OCI-LY7 (cell line): ENCODE data around the gene SPSB1.

Source experiments
- EZH2phosphoT487 ChIP-seq: fragments of 200-600 bp; sonication (generic); IDR thresholded peaks from 2 replicates; pipeline ENCODE4 v1.6.1; 2018; ENCODE audit warnings: low read depth, borderline replicate concordance, mild to moderate bottlenecking, mixed run types, antibody characterized with exemption, low read length, moderate library complexity, mixed read lengths
- TF ChIP-seq, protein P1 (sequence below): fragments of 200-600 bp; sonication (generic); conservative IDR thresholded peaks from 2 replicates; pipeline ENCODE4 v1.5.1; 2014; ENCODE audit warnings: mild to moderate bottlenecking, antibody characterized with exemption, low read length, moderate library complexity, mixed read lengths

DNA sequence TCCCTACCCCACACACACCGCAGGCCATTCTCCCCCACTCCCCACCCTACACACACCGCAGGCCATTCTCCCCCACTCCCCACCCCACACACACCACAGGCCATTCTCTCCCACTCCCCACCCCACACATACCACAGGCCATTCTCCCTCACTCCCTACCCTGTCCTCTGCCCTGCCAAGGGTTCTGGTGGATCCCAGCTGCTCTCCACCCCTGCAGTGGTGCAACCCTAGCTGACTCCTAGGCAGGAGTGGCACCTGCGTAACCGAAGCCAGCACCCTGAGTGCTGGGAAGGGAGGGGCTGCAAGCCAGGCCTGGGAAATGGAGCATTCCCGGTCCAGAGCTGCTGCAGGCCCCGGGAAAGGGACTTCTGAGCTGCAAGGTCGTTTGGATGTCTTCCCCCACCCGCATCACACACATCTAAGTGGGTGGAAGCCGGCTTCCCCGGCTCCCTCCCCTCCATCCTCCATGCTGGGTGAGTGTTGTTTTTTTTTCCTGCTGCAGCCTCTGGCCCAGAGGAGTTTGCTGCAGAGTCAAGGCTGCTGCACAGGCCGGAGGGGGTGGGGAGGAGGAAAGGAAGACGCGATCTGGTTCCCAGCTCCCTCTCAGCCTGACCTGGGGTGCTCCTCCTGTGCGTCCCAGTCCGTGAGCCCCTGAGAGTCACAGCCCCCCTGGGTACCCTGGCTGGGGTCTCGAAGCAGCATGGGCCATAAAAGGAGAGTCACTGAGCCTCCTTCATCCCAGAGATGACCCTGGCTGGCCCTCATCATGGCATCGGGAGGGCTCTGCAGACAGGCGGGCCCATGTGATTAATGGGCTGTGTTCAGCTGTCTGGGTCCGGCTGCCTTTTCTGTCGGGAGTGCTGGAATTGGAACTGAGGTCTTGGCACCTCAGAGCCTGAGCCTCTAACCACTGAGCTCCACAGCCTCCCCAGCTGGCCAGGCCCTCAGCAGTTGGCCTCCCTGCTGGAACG, 42.0 kb upstream of the SPSB1 start:
- TF ChIP-seq, protein P1, sequence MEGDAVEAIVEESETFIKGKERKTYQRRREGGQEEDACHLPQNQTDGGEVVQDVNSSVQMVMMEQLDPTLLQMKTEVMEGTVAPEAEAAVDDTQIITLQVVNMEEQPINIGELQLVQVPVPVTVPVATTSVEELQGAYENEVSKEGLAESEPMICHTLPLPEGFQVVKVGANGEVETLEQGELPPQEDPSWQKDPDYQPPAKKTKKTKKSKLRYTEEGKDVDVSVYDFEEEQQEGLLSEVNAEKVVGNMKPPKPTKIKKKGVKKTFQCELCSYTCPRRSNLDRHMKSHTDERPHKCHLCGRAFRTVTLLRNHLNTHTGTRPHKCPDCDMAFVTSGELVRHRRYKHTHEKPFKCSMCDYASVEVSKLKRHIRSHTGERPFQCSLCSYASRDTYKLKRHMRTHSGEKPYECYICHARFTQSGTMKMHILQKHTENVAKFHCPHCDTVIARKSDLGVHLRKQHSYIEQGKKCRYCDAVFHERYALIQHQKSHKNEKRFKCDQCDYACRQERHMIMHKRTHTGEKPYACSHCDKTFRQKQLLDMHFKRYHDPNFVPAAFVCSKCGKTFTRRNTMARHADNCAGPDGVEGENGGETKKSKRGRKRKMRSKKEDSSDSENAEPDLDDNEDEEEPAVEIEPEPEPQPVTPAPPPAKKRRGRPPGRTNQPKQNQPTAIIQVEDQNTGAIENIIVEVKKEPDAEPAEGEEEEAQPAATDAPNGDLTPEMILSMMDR: peak; percentile 4; the same call in 1 of the 2 replicates
- no peak for TF ChIP-seq EZH2phosphoT487
